ENCODE measurements around the gene THAP2. TPM values are rescaled to one million over a fixed set of nuclear protein-coding genes. Genes with fewer than 3 reads are reported as not detected.
A peak's percentile ranks its signal among the peaks of the same experiment; 100 is the strongest.

Gene THAP2
- total RNA-seq, 8 experiments from 2014 or later = 4.7 to 17.0 (median 12.9) TPM

DNA sequence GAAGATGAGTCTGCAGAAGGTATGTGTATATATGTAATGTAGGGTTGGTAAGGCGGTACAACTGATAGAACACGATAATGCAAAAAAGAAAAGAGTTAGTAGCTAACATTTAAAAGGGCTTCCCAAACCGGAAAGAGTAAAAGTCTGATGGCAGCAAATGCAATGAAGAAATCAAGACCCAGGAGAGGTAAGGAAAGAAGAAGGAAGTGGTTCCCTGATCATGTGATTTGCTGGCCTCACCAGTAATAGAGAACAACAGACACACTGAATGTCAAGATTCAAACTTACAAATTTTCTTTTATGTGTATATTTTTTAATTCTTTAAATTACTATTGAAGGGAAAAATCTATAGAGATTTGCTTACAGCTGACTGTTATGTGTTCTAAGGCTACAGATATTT lies 18.8 kb upstream of the THAP2 start:
- Histone ChIP-seq H3K4me3 (no peak overlapping the region), H3K27ac (no peak overlapping the region), H3K4me1 (replicated peaks in 1 of 2) (no peaks in the 10 kb centered on the region)
- in situ Hi-C loops (cut with MboI; ENCODE audit: low pct_unique_long_range_greater_than_20kb in 2 of 9, low sequenced_read_pairs in 9 of 9, unreplicated experiment in 9 of 9) = loop anchor here in 2 of 9 experiments (25.0 kb wide), 1 partner anchor 908 kb away; no protein-coding TSS in a partner anchor
- ATAC-seq (replicated peaks in 6 of 8) = no peak
- WGBS, 10 experiments = 92 to 100% (median 100%) methylated on average over 1 to 3 of the region's 3 CpGs

DNA sequence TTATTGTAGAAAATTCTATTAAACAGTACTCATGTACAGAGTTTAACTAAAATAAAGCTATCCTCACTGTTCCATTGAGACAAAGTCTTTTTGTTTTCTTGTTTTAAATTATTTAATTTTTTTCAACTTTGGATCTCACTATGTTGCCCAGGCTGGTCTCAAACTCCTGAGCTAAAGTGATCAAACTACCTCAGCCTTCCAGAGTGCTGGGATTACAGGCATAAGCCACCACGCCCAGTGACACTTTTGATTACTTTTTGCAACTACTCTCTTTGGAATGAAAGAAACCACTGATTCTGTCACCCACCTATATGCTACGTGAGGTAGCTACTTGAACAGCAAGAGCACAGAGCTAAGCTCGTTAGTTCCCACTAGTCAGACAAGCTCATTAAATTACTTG lies 17.6 kb upstream of the THAP2 start:
- 50 to 100% (median 92%) methylated on average over 1 to 3 of the region's 3 CpGs for WGBS, 10 experiments
- H3K27ac ChIP-seq = no peak overlapping the region
- in situ Hi-C loops (cut with MboI; ENCODE audit: low pct_unique_long_range_greater_than_20kb in 2 of 9, low sequenced_read_pairs in 9 of 9, unreplicated experiment in 9 of 9) = loop anchor here in 2 of 9 experiments (25.0 kb wide), 1 partner anchor 909 kb away; no protein-coding TSS in a partner anchor
- no peak for ATAC-seq (replicated peaks in 6 of 8)
- H3K4me1 ChIP-seq (replicated peaks in 1 of 2) = no peaks in the 10 kb centered on the region
- no peak overlapping the region for H3K4me3 ChIP-seq

DNA sequence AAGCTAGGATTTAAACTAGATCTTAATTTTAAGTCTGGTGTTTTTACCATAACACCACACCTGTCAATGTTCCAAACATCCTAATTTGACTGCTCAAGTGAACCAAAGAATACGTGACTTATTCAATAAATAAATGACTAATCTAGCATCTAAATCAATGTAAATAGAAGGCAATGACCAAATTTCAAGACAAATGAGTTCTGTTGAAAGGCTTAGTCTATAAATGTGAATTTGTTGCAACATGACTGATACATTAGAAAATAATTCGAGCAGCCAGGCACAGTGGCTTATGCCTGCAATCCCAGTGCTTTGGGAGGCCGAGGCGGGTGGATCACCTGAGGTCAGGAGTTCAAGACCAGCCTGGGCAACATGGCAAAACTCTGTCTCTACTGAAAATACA lies 15.6 kb upstream of the THAP2 start:
- Histone ChIP-seq H3K4me1 (replicated peaks in 1 of 2) (no peaks in the 10 kb centered on the region), H3K27ac (no peak overlapping the region), H3K4me3 (no peak overlapping the region)
- ATAC-seq (replicated peaks in 6 of 8) = no peak
- in situ Hi-C loops (cut with MboI; ENCODE audit: low pct_unique_long_range_greater_than_20kb in 2 of 9, low sequenced_read_pairs in 9 of 9, unreplicated experiment in 9 of 9) = loop anchor here in 2 of 9 experiments (25.0 kb wide), 1 partner anchor 911 kb away; no protein-coding TSS in a partner anchor
- 43 to 100% (median 92%) methylated on average over 1 of the region's 4 CpGs; no CpG with 5 or more reads in 3 of the 10 experiments for WGBS, 10 experiments

DNA sequence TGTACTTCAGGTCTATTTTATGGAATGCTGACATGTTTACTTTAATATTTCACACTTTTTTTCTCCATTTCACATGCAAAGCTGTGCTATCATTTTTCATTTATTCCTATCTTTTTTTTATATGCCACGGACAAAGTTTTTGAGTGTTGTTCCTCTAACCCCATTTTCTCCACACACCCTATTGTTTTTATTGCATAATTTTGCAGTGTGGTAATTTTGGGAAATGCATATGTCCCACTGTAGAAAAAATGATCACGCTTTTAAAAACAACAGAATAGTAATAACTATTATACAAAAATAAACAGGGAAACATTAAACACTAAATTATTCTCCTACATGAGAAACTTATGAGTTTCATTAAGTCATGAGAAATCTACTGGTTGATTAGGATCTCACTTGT lies 14.7 kb upstream of the THAP2 start:
- 80 to 100% (median 100%) methylated on average over 1 to 2 of the region's 2 CpGs for WGBS, 10 experiments

DNA sequence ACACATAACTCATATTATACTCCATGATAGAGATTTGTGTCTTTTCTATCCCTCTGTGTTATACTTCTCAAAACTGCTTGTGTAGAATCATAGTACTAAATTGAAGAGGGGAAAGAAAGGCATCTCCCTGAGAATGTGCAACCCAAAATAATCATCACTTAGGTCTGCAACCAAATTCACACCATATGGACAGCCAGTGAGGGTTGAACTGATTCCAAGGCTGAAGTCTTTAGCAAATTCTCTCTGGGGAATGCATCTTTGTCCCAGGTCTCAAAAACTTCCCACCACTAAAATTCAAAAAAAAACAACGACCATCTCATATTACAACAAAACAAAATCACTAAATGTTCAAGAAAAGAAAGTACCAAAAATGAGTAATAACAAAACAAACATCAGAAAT lies 11.4 kb upstream of the THAP2 start:
- in situ Hi-C loops (cut with MboI; ENCODE audit: low pct_unique_long_range_greater_than_20kb in 2 of 9, low sequenced_read_pairs in 9 of 9, unreplicated experiment in 9 of 9) = no loop called here
- ATAC-seq (replicated peaks in 6 of 8) = no peak
- Histone ChIP-seq H3K4me1 (replicated peaks in 1 of 2) (no peaks in the 10 kb centered on the region), H3K27ac (no peak overlapping the region), H3K4me3 (no peak overlapping the region)
- WGBS, 10 experiments = 62 to 100% (median 100%) methylated on average over 1 of the region's 1 CpG; no CpG with 5 or more reads in 3 of the 10 experiments

More for the DNA sequence above, 14.7 kb upstream of the THAP2 start:
- in situ Hi-C loops (cut with MboI; ENCODE audit: low pct_unique_long_range_greater_than_20kb in 2 of 9, low sequenced_read_pairs in 9 of 9, unreplicated experiment in 9 of 9) = loop anchor here in 2 of 9 experiments (25.0 kb wide), 1 partner anchor 912 kb away; no protein-coding TSS in a partner anchor
- no peak overlapping the region for H3K27ac ChIP-seq
- H3K4me3 ChIP-seq = no peak overlapping the region
- no peak for ATAC-seq (replicated peaks in 6 of 8)
- no peaks in the 10 kb centered on the region for H3K4me1 ChIP-seq (replicated peaks in 1 of 2)

DNA sequence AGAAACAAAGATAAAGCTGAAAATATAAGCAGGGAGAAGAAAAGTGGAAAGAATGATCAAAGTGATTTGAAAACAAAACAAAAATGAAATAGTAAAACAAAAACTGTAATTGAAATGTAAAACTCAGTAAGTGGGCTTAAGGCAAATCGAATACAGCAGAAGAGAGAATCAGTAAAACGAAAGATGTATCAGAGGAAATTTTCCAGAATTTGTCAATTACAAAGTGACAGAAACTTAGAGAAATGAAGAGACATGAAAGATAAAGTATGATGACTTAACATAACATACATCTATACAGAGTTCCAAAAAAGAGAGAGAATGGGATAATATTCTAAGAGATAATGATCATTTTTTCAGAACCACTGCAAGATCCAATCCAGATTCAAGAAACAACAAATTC lies 11.0 kb upstream of the THAP2 start:
- in situ Hi-C loops (cut with MboI; ENCODE audit: low pct_unique_long_range_greater_than_20kb in 2 of 9, low sequenced_read_pairs in 9 of 9, unreplicated experiment in 9 of 9) = no loop called here
- 80 to 100% (median 97%) methylated on average over 1 to 2 of the region's 2 CpGs for whole genome bisulfite sequencing, 10 experiments
- H3K27ac ChIP-seq = no peak overlapping the region

DNA sequence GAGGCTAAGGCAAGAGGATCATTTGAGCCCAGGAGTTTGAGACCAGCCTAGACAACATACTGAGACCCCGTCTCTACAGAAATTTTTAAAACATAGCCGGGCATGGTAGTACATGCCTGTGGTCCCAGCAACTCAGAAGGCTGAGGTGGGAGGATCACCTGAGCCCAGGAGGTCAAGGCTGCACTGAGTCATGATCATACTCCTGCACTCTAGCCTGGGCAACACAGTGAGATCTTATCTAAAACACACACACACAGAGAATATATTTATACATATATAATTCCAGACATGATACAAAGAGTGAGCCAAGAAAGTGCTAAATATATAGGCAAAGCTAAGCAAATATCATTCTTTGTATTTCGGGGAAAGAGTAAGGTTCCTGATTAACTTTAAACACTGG lies 9.9 kb upstream of the THAP2 start:
- Histone ChIP-seq H3K27ac (no peak overlapping the region), H3K4me1 (replicated peaks in 1 of 2) (no peaks in the 10 kb centered on the region), H3K4me3 (no peak overlapping the region)
- no peak for ATAC-seq (replicated peaks in 6 of 8)
- WGBS, 10 experiments = 20 to 100% (median 88%) methylated on average over 1 to 3 of the region's 3 CpGs
- in situ Hi-C loops (cut with MboI; ENCODE audit: low pct_unique_long_range_greater_than_20kb in 2 of 9, low sequenced_read_pairs in 9 of 9, unreplicated experiment in 9 of 9) = no loop called here

More for the DNA sequence above, 11.0 kb upstream of the THAP2 start:
- Histone ChIP-seq H3K4me3 (no peak overlapping the region), H3K4me1 (replicated peaks in 1 of 2) (no peaks in the 10 kb centered on the region)
- no peak for ATAC-seq (replicated peaks in 6 of 8)

DNA sequence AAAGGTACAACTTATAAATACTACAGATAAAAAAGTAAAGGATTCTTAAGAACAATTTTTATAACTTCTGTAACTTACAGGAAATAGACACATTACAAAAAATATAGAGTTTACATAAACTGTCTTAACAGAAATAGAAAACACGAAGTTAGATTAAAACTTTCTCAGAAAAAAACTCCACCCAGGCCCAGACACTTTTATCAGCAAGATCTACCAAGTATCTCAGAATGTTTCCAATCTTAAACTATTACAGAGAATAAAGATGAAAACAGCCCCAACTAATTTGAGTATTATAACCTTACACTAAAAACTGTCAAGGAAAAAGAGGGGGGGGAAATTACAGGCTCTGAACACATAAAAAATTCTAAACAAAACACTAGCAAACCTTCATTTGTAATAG lies 8.6 kb upstream of the THAP2 start:
- H3K4me3 ChIP-seq = no peak overlapping the region
- H3K4me1 ChIP-seq (replicated peaks in 1 of 2) = peaks cover 0 to 1% of the 10 kb centered on the region in 2 donors
- no peak for ATAC-seq (replicated peaks in 6 of 8)
- in situ Hi-C loops (cut with MboI; ENCODE audit: low pct_unique_long_range_greater_than_20kb in 2 of 9, low sequenced_read_pairs in 9 of 9, unreplicated experiment in 9 of 9) = no loop called here
- WGBS, 10 experiments = 64 to 100% (median 92%) methylated on average over 1 of the region's 1 CpG
- H3K27ac ChIP-seq = no peak overlapping the region

DNA sequence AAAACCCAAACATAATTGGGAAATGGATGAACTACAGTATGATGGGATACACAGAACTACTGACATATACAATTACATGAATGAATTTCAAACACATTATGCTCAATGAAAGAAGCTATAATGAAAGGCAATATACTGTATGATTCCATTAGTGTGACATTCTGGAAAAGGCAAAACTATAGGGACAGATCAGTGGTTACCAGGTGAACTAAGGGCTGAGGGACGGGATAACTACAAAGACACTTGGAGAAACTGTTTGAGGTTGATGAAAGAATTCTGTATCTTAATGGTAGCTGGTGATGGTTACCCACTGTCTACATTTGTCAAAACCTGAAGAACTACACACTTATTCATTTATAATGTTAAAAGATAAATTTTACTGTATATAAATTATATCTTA lies 8.2 kb upstream of the THAP2 start:
- H3K4me1 ChIP-seq (replicated peaks in 1 of 2) = peaks cover 2 to 5% of the 10 kb centered on the region in 2 donors
- no peak overlapping the region for H3K4me3 ChIP-seq
- H3K27ac ChIP-seq = no peak overlapping the region
- in situ Hi-C loops (cut with MboI; ENCODE audit: low pct_unique_long_range_greater_than_20kb in 2 of 9, low sequenced_read_pairs in 9 of 9, unreplicated experiment in 9 of 9) = no loop called here
- no peak for ATAC-seq (replicated peaks in 6 of 8)
- 67 to 100% (median 100%) methylated on average over 1 of the region's 1 CpG; no CpG with 5 or more reads in 3 of the 10 experiments for WGBS, 10 experiments

DNA sequence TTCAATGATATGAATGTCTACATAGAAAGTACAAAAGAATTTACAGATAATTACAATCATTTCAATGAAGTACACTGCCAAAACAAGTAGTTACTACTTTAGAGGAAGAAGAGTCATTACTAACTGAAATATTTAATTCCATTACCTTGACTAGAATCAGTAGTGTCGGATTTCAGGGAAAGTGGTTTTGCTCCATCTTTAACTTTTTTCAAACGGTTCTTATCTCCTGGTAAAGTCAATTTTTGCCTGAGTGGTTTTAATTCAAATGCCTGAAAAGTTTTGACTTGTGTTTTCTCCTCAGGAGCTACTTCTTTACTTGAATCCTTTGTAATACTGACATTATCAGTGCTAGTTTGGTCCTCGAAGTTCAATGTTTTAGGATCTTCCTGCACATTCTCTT lies 7.4 kb upstream of the THAP2 start:
- WGBS, 10 experiments = 76 to 100% (median 88%) methylated on average over 1 to 3 of the region's 3 CpGs
- ATAC-seq (replicated peaks in 6 of 8) = no peak
- in situ Hi-C loops (cut with MboI; ENCODE audit: low pct_unique_long_range_greater_than_20kb in 2 of 9, low sequenced_read_pairs in 9 of 9, unreplicated experiment in 9 of 9) = no loop called here
- Histone ChIP-seq H3K4me1 (replicated peaks in 1 of 2) (peaks cover 5 to 13% of the 10 kb centered on the region in 2 donors), H3K27ac (no peak overlapping the region), H3K4me3 (no peak overlapping the region)

DNA sequence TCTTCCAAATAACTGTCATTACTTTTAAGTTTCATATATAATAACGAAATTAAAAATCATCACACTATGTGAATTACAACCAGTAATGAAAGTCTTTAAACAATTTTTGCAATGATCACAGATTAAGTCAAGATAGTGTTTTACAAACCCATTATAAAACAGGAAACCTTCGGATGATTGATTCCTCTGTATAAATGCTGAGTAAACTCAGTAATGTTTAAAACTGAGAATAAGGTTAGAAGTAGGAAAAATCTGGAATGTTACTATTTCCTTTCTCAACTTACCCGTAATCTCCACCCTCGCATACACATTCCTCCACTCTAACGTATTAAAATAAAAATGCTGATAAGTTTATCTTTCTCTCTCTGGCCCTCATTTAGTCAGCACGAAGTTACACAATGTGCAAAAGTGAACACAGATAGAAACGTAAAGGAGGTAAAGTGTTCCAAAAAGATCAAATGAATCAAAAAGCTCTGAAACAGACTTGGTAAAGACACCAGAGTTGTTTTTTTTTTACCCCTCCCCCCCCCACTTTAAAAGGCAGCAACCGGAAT lies 2.0 kb upstream of the THAP2 start:
- Histone ChIP-seq H3K27ac (no peak overlapping the region), H3K4me3 (peak overlapping the region; percentile 58 to 75 (median 62)), H3K4me1 (replicated peaks in 1 of 2) (peaks cover 5 to 17% of the 10 kb centered on the region in 2 donors)
- no peak for ATAC-seq (replicated peaks in 6 of 8)
- 2 to 46% (median 10%) methylated on average over 2 to 8 of the region's 8 CpGs for WGBS, 10 experiments
- in situ Hi-C loops (cut with MboI; ENCODE audit: low pct_unique_long_range_greater_than_20kb in 2 of 9, low sequenced_read_pairs in 9 of 9, unreplicated experiment in 9 of 9) = no loop called here

DNA sequence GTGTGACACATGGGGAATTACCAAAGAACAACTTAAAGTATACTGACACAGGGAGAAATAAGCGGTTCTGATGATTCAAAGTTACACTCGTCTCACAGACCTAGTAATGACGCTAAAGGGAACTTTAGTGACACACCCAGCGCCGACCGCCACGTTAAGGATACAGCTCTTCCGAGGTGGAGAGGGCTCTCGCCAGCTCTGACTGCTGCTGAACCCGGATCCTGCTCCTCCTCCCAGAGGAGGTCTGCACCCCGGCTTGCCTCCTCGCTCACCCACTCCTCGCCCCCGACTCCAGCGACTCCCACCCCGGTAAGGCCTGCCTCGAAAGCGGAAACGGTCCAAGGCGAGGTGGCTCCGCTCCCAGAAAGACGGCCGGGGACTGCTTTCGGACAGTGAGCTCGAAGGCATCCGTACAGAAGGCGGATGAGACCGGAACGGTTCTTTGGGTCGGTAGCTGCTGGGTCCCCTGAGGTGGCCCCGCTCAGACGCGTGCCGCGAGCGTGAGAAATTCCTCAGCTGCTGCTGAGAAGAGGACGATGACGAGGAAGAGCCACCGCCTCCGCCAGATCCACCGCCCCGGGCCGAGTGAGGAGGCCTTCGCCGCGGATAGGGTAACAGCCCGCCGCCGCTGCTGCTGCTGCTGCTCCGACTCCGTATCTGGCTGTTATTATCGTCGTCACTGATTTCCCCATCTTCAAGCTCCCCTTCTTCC lies 1.1 kb upstream of the THAP2 start:
- in situ Hi-C loops (cut with MboI; ENCODE audit: low pct_unique_long_range_greater_than_20kb in 2 of 9, low sequenced_read_pairs in 9 of 9, unreplicated experiment in 9 of 9) = no loop called here

DNA sequence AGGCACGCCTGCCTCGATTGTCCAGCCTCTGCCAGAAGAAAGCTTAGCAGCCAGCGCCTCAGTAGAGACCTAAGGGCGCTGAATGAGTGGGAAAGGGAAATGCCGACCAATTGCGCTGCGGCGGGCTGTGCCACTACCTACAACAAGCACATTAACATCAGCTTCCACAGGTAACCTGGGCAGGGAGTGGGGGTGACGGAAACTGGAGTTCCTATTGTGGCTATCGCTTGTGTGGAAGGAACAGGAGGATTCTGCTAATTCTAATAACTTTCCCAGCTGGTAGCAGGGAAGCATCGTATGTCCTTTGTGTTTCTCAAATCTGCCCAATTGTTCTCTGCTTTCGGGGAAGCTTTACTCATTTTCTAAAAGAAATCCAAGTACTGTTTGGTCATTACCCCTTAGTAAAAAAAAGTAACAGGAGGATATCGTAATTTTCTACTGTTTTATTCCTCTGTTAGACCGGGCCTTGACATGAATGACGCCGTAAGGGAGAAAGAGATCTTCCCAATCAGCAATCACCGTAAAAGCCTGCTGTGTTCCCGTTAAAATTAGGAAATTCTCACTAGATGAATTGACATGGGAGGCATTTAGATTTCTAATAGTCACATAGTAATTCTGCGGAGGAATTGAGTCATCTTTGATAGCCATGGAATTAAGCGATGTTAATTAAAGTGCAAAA lies 449 bp downstream of the THAP2 start:
- ATAC-seq (replicated peaks in 6 of 8) = no peak
- peaks cover 5 to 17% of the 10 kb centered on the region in 2 donors for H3K4me1 ChIP-seq (replicated peaks in 1 of 2)
- in situ Hi-C loops (cut with MboI; ENCODE audit: low pct_unique_long_range_greater_than_20kb in 2 of 9, low sequenced_read_pairs in 9 of 9, unreplicated experiment in 9 of 9) = no loop called here
- peak overlapping the region; percentile 58 to 75 (median 62) for H3K4me3 ChIP-seq
- H3K27ac ChIP-seq = peak overlapping the region; percentile 93 to 94
- WGBS, 10 experiments = 0 to 7% (median 0%) methylated on average over 2 to 19 of the region's 20 CpGs

More for the DNA sequence above, 1.1 kb upstream of the THAP2 start:
- Histone ChIP-seq H3K27ac (peak overlapping the region; percentile 93 to 94), H3K4me1 (replicated peaks in 1 of 2) (peaks cover 5 to 17% of the 10 kb centered on the region in 2 donors), H3K4me3 (peak overlapping the region; percentile 58 to 75 (median 62))
- peak; percentile 38 to 52 (median 46) for ATAC-seq (replicated peaks in 6 of 8)
- 0 to 4% (median 1%) methylated on average over 1 to 20 of the region's 53 CpGs; no CpG with 5 or more reads in 4 of the 10 experiments for WGBS, 10 experiments
